Inferior parietal cortex (tissue), 1 donor: ENCODE results near the gene SCYGR2.

Experiments
- DNase-seq: peaks from one replicate; pipeline ENCODE4 v3.0.0-alpha.2; 2016; ENCODE audit errors: extremely low spot score

The SCYGR2 gene

DNA sequence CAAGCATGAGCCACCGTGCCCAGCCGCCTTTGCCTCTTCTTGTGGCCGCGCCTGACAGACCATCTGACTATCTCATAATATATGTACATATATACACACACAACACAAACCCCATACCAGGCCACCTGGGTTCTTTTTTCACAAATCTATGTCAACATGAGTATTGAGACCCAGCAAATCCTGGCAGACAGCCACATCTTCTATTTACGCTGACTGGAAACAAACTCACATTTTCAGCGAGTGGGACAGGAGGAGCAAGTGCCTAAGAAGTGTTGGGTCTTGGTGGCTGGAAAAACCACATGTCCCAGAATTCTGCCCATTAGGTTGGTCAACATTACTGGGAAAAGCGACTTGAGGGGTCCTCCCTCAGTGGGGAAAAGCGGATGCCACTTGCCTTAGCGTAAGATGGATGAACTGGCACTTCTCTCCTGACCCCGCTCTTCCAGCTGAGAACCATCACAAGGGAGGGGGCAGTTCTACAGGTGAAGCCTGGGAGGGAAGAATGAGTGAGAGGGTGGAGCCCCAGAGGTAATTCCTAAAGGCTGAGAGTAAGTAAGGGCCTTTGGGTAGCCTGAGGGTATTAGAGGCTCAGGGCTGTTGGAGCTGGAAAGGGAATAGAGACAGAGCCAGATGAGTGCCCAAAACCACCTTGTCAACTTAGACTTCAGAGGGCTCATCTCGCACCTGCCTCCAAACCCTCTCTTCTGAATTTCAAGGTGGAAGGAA, 14.0 kb downstream of the SCYGR2 start:
- no peak for DNase-seq

DNA sequence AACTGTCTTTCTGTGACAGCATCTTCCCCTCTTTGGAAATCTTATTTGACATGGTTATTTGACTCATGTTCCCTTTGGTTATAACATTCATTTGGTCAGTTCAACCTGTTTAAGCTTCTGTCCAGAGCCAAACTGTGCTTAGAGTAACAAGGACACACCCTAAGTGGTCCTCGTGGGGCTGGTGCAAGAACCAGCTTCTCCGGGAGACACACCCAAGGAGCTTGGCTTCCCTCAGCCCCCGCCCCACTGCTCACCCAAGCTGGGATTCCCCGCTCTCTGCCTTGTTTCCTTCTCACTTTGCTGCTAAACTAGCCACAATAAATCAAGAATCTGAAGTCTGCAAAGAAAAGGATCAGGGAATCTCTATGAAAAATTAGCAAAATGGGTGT, 14.6 kb downstream of the SCYGR2 start:
- no peak for DNase-seq

DNA sequence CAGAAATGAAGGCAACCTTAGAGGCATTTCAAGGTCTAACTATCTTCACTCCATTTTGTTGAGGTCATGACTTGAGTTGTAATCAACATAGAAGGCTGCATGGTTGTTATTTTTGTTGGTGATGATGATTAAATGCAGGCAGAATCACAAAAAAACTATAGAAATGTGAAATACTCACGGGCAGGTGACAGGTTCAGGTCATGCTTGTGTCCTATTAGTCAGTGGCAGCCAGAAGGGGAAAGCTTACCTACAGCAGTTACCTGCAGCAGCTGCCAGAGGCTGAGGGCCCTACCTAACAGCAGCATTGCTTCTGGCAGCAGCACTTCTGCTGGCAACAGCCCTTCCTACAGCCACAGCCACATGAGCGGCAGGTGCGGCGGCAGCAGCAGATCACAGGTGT, 15.6 kb downstream of the SCYGR2 start:
- no peak for DNase-seq

DNA sequence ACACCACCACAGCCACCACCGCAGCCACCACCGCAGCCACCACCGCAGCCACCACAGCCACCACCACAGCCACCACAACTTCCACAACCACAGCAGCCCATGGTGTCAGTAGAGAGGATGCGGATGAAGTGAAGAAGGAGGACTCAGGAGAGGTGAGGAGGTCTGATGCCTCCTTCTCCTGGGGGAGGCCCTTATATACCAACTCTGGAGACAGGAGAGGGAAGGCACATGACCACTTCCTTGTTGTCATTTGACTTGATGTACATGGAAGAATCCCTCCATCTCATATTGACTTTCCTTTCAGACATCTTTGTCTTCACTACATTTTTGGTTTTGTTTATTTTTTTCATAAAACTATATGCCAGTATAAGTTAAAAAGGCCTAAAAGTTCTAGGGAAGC, 16.0 kb downstream of the SCYGR2 start, which contains the start of gene SCYGR3:
SCYGR3 (minus strand) TSS at position 101 of the 400 bp plus-strand sequence; CDS start at position 101, 0 bp downstream.
- no peak for DNase-seq

DNA sequence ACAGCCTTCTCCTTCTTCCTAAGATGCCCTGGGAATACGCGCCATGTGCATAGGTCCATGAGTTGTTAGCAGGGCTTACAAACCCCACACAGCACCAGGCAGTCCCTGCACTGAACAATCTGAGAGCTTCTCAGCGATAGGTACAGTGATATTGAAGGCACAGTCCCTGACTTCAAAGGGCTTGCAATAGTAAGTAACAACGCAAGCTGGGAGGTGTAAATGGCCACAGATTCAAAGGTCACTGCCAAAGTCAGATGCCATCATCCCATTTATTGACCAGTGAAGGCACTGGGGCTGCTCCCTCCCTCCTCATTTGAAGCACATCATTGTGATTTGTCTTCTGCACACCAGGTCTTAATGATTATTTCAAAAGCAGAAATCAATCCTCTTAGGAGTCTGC, 16.5 kb downstream of the SCYGR2 start:
- DNase-seq, result no peak

DNA sequence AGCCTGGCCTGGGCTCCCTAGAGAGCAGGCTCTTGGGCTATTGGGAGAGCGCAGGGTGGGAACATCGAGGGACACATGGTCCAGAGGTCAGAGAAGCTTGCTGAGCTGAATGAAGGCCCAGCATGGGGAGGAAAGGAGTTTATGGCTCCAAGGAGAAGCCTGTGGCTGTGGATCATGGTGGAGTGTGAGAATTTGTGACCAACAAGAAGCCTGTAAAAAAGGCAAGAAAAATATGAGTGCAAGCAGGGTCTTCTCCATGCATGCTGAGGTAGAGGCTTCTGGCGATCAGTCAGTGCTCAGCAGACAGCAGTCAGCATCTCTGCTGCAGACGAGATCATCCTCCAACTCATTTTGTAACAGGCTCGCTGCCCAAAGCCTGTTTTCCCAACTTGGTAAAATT, 17.2 kb downstream of the SCYGR2 start:
- no peak for DNase-seq

DNA sequence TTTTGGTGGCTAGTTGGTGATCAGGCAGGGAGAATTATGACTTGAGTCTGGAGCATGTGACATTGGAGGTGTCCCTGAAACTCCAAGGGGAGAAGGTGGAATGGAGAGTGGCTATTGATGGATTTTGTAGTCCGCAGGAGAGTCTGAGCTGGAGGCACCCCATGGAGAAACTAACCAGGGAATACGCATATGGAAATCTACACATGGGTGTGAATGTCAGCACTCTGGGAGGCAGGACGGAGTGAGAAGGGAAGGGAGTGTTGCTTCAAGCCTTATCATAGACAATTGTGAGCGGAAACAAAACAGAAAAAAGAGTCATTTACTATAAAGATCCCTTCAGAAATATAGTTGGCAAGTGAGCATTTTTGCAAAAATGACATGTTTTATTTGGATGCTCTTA, 17.9 kb downstream of the SCYGR2 start:
- no peak for DNase-seq

DNA sequence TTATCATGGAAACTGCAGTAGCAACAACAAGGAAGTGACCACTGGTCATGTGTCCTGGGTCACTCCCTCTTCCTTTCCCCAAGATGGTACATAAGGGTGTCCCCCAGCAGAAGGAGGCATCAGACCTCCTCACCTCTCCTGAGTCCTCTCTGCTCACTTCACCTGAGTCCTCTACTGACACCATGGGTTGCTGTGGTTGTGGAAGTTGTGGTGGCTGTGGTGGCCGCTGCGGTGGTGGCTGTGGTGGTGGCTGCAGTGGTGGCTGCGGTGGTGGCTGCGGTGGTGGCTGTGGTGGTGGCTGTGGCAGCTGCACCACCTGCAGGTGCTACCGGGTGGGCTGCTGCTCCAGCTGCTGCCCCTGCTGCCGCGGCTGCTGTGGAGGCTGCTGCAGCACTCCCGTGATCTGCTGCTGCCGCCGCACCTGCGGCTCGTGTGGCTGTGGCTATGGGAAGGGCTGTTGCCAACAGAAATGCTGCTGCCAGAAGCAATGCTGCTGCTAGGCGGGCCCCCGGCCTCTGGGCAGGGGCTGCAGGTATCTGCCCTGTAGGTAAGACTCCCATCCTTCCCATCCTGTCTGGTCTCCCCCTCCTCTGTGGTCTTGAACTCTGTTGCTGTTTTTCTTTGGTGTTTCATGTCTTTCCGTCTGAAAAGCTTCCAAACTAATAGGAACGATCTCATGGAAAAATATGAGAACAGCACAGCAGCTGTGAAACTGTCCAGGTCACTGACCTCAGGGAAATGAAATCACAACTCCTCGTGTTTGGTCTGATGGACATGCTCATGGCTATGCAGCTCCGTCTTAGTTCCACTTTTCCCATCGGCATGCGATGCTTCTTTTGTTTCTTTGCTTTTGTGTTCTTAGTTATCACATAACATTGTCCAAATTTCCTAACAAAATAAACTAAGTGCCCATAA, 18.9 kb downstream of the SCYGR2 start, which contains the start of gene SCYGR4:
SCYGR4 (plus strand) TSS at position 183 of the 915 bp plus-strand sequence; CDS start at position 183, 0 bp downstream.
- DNase-seq, result no peak

DNA sequence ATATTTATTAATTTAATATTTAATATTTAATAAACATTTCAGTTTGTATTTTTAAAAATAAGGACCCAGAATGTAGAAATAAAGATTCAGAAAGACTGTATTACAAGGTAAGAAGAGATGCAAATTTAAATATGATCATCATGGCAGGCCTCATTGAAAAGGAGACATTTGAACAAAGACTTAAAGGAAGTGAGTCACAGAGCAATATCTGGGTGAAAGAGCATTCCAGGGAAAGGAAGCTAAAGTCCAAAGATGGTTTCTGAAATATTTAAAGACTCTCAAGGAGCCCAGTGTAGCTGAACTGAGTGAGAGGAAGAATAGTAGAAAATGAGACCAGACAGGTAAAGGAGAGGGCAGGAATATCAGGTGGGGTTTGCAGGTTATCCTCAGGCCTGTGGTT, 24.5 kb downstream of the SCYGR2 start:
- DNase-seq, result no peak

DNA sequence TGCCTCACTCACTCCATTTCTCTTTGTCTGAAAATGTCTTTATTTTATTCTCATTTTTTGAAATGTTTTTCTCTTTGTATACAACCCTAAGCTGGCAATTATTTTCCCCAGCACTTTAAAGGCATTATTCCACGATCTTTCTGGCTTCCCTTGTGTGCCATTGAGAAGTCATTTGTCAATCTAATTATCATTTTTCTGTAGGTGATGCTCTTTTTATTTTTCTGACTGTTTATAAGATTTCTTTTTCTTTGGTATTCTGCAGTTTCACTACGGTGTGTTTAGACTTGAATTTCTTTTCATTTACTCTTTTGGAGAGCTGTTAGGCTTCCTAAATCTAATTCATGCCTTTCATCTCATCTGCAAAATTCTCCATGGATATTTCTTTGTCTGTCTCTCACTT, 26.7 kb downstream of the SCYGR2 start:
- no peak for DNase-seq

DNA sequence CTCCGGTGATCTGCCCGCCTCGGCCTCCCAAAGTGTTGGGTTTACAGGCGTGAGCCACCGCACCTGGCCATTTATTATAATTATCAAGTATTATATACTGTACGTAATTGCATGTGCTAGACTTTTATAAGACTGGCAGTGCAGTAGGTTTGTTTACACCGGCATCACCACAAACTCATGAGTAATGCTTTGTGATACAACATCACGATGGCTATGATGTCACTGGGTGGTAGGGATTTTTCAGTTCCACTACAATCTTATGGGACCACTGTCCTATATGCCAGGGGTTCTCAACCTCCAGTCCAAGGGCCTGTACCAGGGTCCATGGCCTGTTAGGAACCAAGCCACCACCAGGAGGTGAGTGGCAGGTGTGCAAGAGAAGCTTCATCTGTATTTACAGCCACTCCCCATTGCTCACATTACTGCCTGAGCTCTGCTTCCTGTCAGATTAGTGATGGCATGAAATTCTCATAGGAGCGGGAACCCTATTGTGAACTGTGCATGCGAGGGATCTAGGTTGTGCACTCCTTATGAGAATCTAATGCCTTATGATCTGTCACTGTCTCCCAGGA, 28.0 kb downstream of the SCYGR2 start:
- no peak for DNase-seq

DNA sequence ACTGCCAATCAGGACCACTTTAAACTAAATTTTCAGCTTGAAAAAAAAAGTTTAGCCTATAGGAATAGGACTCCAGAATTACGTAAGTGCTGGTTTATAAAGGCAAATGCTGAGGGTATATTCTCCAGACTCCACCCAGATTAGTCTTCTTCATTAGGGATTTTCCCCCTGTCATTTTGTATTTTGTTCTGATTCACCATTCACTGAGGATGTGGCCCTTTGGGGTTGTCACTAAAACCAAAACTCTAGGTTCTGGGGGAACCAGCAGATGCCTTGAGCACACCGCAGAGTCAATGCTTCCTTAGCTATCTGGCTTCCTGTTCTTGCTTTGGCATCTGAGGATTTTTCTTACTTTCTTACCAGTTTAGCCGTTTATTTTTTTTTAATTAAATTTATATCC, 29.1 kb downstream of the SCYGR2 start:
- DNase-seq, result no peak

DNA sequence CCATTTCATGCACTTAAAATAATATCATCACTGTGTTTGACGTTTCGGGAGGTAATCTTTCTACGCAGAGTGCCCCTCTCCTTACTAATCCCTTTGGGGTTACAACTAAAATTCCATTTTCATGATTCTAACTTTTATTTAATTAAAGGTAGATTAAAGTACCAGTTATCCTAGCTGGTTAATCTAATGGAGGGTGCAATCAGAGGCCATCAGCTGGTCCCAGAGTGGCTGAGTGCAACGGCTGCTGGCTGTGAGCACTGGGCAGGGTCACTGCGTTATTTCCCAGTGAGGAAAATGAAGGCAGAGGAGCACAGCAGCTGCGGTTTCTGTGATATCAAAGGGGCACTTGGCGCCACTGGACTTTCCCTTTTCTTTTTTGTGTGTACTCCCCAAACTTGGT, 30.7 kb downstream of the SCYGR2 start:
- DNase-seq, result no peak

DNA sequence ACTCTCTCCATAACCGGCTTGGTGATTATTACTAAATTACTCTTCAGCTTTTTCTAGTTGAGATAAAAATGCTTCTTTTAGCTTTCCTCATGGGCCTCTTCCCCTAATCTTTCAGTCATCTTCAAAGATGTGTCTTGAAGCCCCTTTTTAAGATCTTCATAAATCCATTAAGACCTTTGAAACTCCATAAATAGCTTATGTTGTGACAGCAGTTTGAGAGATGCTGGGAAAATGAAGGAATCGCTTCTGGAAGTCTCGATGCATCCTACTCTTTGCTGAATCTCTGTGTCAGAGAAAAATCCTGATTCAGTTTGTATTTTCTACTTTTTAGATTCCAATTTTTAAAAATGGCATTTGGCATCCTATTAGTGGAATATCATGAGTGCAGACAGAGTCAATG, 31.6 kb downstream of the SCYGR2 start:
- DNase-seq, result no peak

DNA sequence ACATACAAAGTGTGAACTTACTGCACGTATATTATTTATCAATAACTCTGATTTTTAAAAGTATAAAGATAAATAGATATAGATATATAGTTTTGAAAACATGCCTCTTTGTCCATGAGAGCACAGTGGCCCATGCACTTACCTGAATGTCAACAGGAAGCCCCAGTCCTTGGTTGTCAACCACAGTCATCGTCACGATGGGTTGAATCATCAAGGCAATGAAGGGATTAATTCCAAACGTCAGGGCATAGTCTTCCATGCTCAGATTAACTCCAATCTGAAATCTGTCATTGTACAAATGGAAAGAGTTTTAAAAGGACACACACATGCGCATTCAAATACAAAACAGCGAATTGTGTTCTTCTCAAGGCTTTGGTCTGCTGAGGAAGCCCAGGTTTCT, 34.1 kb downstream of the SCYGR2 start:
- no peak for DNase-seq

DNA sequence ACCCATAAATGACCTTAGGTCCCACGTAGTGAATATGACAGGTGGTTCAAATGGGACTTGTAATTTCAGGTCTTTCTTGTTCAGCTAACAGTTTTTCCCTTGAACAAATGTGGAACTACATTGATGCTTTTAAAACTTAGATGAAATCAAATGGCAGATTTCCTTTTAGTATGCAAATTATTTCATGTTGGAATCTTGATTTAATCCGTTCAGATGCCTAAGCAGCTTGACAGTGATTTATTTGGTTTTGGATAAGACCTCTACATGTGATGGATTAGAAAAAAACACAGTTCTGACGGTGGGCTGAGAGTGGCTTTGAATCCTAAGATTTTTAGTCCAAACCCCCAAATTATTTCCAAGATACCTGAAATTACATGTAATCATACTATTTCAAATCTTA, 35.5 kb downstream of the SCYGR2 start:
- no peak for DNase-seq

DNA sequence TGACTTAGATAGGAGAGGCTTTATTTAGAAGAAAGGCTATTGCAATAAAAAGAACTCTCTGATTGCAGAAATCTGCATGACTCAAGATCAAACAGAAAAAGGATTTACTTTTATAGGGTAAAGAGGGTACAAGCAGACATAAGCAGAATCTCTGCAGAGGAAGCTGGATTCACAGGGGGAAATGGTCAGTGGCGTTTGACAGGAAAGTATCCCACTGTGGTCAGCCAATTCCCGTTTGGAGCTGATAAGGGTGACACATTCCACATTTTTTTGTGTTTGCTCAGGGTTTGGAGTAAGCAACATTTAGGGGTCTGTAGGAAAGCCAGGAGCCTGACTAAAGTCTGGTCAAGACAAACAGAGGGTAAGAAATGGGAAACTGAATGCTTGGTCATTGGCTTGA, 44.0 kb downstream of the SCYGR2 start:
- DNase-seq, result no peak

DNA sequence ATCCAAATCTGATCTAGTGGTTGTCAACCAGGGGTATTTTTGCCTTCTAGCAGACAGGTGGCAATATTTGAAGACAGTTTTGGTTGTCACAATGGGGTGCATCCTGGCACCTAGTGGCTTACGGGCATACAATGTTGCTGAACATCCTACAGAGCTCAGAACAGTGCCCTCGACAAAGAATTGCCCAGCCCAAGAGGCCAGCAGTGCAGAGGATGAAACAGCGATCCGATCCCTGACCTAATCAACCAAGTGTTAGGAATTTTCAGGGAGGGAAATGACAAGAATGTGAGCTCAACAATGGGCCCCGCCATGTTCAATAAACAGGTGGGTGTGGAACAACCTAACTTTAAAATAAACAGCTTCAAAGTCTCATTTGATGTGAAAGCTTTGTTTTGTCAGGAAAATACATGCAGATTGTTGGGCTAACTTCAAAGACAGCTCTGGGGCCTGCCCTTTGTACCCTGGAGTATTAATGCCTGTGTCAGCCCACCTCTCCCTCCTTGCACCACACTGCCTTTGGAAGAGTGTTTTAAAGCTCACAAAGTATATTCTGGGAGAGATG, 45.4 kb downstream of the SCYGR2 start:
- no peak for DNase-seq
